ENCODE results near the gene CALHM5.

DNA sequence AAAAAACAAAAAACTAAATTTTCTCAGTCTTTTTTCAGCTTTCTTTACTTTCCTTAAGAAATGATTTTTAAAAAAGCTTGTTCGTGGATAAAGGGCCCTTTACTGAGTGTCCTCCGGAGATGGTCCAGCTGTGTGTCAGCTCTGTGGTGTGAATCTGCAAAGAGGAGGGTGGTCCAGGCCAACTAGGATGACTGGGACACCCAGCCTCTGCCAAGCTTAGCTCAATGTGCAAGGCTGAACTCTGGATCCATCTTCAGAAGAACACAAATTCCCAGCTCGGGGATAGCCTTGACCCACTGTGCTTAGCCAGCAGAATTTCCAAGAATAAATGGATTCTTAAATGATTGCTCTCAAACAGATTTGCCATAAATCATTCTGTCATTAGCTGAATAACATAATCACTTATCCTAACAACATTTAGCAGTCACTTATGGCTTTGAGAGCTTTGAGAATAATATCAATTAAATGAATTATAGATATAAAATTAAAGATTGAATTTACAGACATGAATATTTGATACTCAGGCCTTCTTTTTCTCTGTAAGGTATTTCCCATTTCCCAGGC lies 14.2 kb upstream of the CALHM5 start:
- no peak for TF ChIP-seq CTCF (conservative IDR thresholded peaks at IDR 0.05; ENCODE audit: low read depth, low read length)
- no peak for TF ChIP-seq CHD1 (IDR thresholded peaks at IDR 0.05; ENCODE audit: low read depth, low read length)
- TF ChIP-seq POLR2A (IDR thresholded peaks at IDR 0.05; ENCODE audit: low read depth, low read length) = no peak
- TF ChIP-seq BHLHE40 (IDR thresholded peaks at IDR 0.05; ENCODE audit: low read depth, low read length) = no peak
- TF ChIP-seq RFX5 (IDR thresholded peaks at IDR 0.05; ENCODE audit: low read depth, low read length) = no peak
- no peak for TF ChIP-seq USF2 (IDR thresholded peaks at IDR 0.05; ENCODE audit: low read depth, low read length)
- no peak for TF ChIP-seq CEBPB (IDR thresholded peaks at IDR 0.05; ENCODE audit: low read depth, low read length)
- TF ChIP-seq RCOR1 (IDR thresholded peaks at IDR 0.05; ENCODE audit: insufficient replicate concordance, low read length) = no peak
- no peak for TF ChIP-seq NFE2L2 (IDR thresholded peaks at IDR 0.05; ENCODE audit: low read depth, low read length)
- no peak for TF ChIP-seq RAD21 (IDR thresholded peaks at IDR 0.05; ENCODE audit: low read length)
- TF ChIP-seq MAFK (IDR thresholded peaks at IDR 0.05; ENCODE audit: low read depth, low read length) = no peak
